ENCODE results near the gene ABCB11. TPM values are rescaled to one million over a fixed set of nuclear protein-coding genes. Genes with fewer than 3 reads are reported as not detected.

ABCB11 gene
- total RNA-seq, 1 donor from 2014 or later: not detected

DNA sequence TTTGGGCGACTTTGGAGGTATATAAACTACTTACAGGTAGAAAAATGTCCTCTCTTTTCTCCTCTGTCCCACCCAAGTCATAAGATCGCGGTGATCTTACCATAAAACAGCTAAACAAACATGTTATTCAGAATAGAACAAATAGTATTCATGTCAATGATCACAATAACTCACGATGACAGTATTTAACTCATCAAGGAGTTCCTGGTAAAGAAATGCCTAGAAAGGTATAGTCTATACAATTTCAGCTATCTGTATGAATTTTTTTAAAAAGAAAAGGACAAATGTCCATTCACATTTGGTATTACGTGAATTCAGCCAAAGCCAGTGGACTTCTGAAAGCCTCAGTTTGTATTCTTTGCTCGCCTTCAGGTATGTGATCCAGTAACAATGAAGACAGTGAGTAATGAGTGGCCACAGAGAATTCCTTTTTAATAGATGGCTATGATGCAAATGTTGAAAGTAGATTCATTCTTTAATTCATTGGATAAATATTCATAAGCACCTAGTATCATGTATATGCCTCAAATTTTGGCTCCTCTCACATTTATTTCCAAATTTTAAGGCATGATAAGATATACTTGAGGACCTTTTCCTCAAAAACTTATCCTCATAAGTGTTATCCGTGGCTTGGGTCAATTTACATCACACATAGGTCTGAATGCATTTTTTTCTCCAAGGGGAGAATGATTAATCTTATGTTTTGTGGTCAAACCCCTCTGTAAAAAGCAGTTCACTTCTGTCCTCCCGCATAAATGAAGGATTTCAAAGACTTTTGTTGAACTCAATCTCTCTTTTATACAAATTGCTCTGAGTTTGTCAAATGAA, 20.3 kb downstream of the ABCB11 start:
- H3K4me3 Mint-ChIP-seq: no peak overlapping the region
- no peaks in the 10 kb centered on the region for H3K27me3 Mint-ChIP-seq
- H3K36me3 Mint-ChIP-seq (ENCODE audit: low read depth): peaks cover 2% of the 10 kb centered on the region
- peaks cover 6% of the 10 kb centered on the region for H3K4me1 Mint-ChIP-seq
- no peak for DNase-seq
- intact Hi-C loops (cut with micrococcal nuclease): no loop called here
- H3K9me3 Mint-ChIP-seq: peaks cover 5% of the 10 kb centered on the region
- no peak overlapping the region for H3K27ac Mint-ChIP-seq

DNA sequence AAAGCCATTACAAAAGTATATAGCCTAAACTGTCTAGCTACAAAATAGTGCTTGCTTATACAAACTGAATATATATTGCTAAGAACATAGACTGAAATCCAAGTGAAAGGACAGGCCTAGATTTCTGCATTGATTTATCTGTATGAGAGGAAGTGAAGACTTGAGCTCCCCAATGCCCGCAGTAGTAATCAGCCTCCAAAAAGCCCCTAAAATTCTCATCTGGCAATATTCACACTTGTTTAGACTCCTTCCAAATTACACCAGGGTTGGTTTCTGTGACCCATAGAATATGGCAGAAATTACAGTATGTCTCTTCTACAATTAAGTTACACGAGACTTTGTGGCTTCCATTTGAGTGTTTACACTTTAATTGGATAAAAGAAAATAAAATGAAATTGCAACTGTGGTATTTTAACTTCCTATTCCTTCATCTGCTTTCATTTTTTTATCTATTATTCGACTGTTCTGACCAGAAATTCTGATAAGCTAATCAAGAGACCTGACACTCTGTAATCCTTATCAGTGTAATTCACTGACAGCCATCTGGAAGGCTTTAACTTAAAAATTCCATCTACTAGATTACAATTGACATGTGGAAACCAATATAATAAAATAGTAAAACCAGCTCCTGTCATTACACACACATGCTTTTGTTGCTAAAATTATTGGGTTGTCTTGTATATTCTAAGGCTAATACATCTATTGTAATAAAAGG, 21.1 kb downstream of the ABCB11 start:
- intact Hi-C loops (cut with micrococcal nuclease): no loop called here
- Mint-ChIP-seq H3K4me3 (no peak overlapping the region), H3K27me3 (no peaks in the 10 kb centered on the region), H3K36me3 (ENCODE audit: low read depth) (peaks cover 2% of the 10 kb centered on the region), H3K4me1 (peaks cover 6% of the 10 kb centered on the region), H3K9me3 (peaks cover 3% of the 10 kb centered on the region), H3K27ac (no peak overlapping the region)
- no peak for DNase-seq

DNA sequence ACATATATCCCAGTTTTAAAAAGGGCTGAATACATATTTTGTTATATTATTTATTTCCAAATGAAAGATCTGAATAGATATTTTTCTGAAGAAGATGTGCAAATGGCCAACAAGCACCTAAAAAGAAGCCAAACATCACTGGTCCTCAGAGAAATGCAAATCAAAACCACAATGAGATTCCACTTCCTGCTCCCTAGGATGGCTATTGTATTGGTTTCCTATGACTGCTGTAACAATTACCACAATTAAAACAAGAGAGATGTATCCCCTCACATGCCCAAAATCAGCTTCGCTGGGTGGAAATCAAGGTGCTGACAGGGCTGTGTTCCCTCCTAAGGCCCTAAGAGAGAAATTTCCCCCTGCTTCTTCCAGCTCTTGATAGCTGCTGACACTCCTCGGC, 23.2 kb downstream of the ABCB11 start:
- DNase-seq: no peak
- Mint-ChIP-seq H3K27ac (no peak overlapping the region), H3K4me1 (peaks cover 4% of the 10 kb centered on the region), H3K4me3 (no peak overlapping the region), H3K36me3 (ENCODE audit: low read depth) (peaks cover 2% of the 10 kb centered on the region), H3K27me3 (no peaks in the 10 kb centered on the region), H3K9me3 (peaks cover 9% of the 10 kb centered on the region)
- intact Hi-C loops (cut with micrococcal nuclease): no loop called here

DNA sequence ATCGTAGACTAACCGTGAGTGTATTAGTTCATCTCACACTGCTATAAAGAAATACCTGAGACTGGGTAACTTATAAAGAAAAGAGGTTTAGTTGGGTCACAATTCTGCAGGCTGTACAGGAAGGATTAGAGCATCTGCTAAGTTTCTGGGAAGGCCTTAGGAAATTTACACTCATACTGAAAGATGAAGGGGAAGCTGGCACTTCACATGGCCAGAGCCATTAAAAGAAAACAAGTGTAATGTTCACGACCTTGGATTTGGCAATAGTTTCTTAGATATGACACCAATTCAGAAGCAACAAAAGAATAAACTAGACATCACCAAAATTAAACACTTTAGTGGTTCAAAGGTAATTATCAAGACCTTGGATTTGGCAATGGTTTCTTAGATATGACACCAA, 23.8 kb downstream of the ABCB11 start:
- Mint-ChIP-seq H3K27ac (no peak overlapping the region), H3K27me3 (no peaks in the 10 kb centered on the region)
- intact Hi-C loops (cut with micrococcal nuclease): no loop called here

DNA sequence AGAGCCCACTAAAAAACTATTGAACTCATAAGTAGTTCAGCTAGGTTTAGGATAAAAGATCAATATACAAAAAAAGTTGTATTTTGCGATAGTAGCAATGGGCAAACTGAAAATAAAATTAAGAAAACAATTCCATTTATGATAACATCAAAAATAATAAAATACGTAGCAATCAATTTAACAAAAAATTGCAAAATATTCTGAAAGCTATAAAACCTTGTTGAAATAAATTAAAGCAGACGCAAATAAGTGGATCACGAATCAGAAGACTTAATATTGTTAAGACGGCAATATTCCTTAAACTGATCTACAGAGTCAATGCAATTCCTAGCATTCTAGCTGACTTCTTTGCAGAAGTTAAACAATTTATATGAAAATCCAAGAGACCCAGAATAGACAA, 24.5 kb downstream of the ABCB11 start:
- no peak overlapping the region for H3K27ac Mint-ChIP-seq
- H3K27me3 Mint-ChIP-seq: no peaks in the 10 kb centered on the region
- H3K4me1 Mint-ChIP-seq: peaks cover 4% of the 10 kb centered on the region
- intact Hi-C loops (cut with micrococcal nuclease): no loop called here
- H3K36me3 Mint-ChIP-seq (ENCODE audit: low read depth): peaks cover 2% of the 10 kb centered on the region
- DNase-seq: no peak
- H3K9me3 Mint-ChIP-seq: peaks cover 9% of the 10 kb centered on the region
- no peak overlapping the region for H3K4me3 Mint-ChIP-seq

More for the DNA sequence above, 23.8 kb downstream of the ABCB11 start:
- no peak overlapping the region for H3K4me3 Mint-ChIP-seq
- peaks cover 2% of the 10 kb centered on the region for H3K36me3 Mint-ChIP-seq (ENCODE audit: low read depth)
- DNase-seq: no peak
- peaks cover 9% of the 10 kb centered on the region for H3K9me3 Mint-ChIP-seq
- peaks cover 4% of the 10 kb centered on the region for H3K4me1 Mint-ChIP-seq

DNA sequence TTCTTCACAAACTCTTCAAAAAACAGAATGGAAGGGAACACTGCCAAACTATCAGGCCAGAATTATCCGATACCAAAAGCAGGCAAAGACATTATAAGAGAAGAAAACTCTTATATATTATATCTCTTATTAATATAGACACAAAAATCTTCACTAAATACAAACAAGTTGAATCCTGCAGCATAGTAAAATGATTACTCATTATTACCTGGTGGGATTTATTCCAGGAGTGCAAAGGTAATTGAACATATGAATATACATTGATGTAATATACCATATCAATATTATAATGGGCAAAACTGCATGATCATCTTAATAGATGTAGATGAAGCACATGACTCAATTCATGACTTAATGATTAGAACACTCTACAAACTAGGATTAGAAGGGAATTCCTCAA, 25.1 kb downstream of the ABCB11 start:
- Mint-ChIP-seq H3K36me3 (ENCODE audit: low read depth) (peaks cover 2% of the 10 kb centered on the region), H3K27me3 (no peaks in the 10 kb centered on the region), H3K9me3 (peaks cover 9% of the 10 kb centered on the region), H3K4me1 (peaks cover 4% of the 10 kb centered on the region), H3K4me3 (no peak overlapping the region), H3K27ac (no peak overlapping the region)
- DNase-seq: no peak
- intact Hi-C loops (cut with micrococcal nuclease): no loop called here

DNA sequence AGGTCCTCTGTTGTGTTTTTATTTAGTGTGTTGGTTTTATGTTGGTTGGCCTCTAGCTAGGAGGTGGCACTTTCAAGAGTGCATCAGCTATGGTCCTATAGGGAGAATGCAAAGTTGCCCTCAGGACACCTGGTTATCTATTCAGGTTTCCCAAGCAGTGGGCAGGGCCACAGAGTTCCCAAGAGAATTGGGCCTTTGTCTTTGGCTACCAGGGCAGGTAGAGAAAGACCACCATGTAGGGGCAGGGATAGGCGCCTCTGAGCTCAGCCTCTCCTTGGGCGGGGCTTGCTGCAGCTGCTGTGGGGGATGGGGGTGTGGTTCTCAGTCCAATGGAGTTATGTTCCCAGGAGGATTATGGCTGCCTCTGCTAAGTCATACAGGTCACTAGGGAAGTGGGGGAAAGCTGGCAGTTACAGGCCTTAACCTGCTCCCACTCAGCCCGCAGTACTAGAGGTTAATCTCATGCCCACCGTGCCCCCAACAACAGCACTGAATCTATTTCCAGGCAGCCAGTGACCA, 26.0 kb downstream of the ABCB11 start:
- H3K36me3 Mint-ChIP-seq (ENCODE audit: low read depth): peaks cover 2% of the 10 kb centered on the region
- no peak overlapping the region for H3K27ac Mint-ChIP-seq
- intact Hi-C loops (cut with micrococcal nuclease): no loop called here
- DNase-seq: no peak
- H3K4me1 Mint-ChIP-seq: peaks cover 4% of the 10 kb centered on the region
- no peaks in the 10 kb centered on the region for H3K27me3 Mint-ChIP-seq
- no peak overlapping the region for H3K4me3 Mint-ChIP-seq
- H3K9me3 Mint-ChIP-seq: peaks cover 9% of the 10 kb centered on the region

DNA sequence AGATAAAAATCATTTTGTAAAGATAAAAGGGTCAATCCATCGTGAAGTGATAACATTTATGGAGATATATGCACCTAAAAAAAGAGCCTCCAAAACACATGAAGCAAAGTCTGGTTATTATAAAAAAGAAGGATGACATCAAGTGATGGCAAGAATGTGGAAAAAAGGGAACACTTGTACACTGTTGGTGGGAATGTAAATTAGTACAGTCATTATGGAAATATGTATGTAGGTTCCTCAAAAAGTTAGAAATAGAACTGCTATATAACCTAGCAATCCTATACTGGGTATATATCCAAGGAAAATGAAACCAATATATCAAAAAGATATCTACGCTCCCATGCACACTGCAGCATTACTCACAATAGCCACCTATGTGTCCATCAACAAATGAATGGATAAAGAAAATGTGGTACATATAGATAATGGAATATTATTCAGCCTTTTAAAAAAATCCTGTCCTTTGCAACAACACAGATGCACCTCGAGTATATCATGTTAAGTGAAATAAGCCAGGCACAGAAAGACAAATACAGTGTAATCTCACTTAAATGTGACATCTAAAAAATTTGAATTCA, 28.9 kb downstream of the ABCB11 start:
- Mint-ChIP-seq H3K4me1 (no peaks in the 10 kb centered on the region), H3K27me3 (no peaks in the 10 kb centered on the region), H3K4me3 (no peak overlapping the region), H3K36me3 (ENCODE audit: low read depth) (no peaks in the 10 kb centered on the region), H3K27ac (no peak overlapping the region), H3K9me3 (peaks cover 9% of the 10 kb centered on the region)
- intact Hi-C loops (cut with micrococcal nuclease): no loop called here
- DNase-seq: no peak

DNA sequence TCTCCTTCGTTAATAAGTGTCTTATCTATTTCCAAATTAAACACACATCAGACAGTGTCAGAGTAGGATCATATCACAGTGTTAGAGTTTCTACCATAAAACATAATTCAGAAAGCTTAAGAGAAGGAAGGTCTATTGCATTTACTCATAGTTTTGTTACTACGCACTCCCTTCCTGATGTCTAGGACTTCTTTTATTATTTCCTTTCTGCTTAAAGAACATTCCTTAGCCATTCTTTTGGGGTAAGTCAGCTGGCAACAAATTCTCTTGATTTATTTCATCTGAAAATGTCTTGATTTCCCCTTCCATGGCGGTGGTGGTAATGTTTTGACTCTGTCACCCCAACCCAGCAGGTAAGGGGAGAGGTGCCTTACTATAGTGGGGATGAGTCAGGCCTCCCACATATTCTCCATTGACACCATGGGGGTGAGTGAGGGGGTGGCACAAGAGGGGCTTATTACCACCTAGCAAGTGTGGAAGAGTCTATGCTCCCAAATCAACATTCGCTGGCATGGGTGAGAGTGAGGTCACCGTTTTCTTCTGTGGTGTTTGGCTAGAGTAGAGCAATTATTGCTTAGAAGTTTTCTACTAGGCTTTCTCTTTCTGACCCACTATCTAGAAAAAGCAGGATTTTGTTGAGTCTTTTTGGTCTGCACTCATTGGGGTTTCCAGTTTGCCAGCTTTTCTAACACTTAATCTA, 29.9 kb downstream of the ABCB11 start:
- H3K4me1 Mint-ChIP-seq: no peaks in the 10 kb centered on the region
- H3K4me3 Mint-ChIP-seq: no peak overlapping the region
- no peak overlapping the region for H3K27ac Mint-ChIP-seq
- DNase-seq: no peak
- H3K36me3 Mint-ChIP-seq (ENCODE audit: low read depth): no peaks in the 10 kb centered on the region
- H3K9me3 Mint-ChIP-seq: peaks cover 9% of the 10 kb centered on the region
- intact Hi-C loops (cut with micrococcal nuclease): no loop called here
- peaks cover 3% of the 10 kb centered on the region for H3K27me3 Mint-ChIP-seq

DNA sequence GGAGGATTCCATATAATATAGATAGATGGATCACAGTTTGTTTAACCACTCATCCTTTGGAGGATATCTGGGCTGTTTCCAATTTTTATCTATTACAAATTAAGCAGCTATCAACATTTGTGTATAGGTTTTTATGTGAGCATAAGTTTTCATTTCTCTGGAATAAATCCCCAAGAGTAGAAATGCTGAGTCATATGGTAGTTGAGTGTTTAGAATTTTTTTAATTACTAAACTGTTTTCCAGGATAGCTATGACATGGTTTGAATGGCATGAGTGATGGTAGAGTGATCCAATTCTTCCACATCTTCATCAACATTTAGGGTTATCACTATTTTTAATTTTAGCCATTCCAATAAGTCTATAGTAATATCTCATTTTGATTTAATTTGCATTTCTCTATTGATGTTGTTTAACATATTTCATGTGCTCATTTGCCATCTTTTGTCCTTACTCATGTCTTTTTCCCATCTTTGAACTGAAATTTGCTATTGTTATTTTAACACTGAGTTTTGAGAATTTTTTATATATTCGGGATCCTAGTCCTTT, 31.4 kb downstream of the ABCB11 start:
- no peak for DNase-seq
- intact Hi-C loops (cut with micrococcal nuclease): no loop called here
- Mint-ChIP-seq H3K36me3 (ENCODE audit: low read depth) (no peaks in the 10 kb centered on the region), H3K27me3 (peaks cover 3% of the 10 kb centered on the region), H3K4me3 (no peak overlapping the region), H3K27ac (no peak overlapping the region), H3K4me1 (no peaks in the 10 kb centered on the region), H3K9me3 (peaks cover 8% of the 10 kb centered on the region)

DNA sequence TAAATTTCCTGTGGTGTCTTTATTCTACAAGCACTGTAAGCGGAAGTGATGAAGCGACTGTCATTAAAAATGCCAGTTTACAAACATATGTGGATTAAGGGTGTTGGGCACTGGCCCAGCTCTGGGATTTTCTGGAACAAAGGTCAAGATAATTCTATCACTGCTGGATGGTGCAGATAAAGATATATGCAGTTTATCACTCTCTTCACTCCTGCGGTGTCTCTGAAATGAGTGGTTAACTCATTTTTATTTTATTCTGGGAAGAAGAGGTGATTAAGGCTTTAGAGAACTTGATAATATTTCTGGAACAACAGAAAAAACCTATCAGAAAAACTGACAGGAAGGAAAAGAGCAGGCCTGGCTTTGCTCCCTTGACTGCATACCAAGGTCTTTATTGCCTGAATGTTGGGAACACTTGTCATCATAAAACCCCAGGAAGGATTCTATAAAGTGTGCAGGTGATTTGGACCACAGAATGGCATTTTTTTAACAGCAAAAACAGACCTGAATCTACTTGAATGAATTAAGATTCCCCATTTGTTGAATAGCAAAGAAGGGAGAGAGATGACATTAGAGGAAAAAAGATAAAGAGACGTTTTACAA, 32.4 kb downstream of the ABCB11 start:
- Mint-ChIP-seq H3K36me3 (ENCODE audit: low read depth) (no peaks in the 10 kb centered on the region), H3K9me3 (no peaks in the 10 kb centered on the region), H3K4me1 (no peaks in the 10 kb centered on the region), H3K27ac (no peak overlapping the region), H3K27me3 (peaks cover 3% of the 10 kb centered on the region), H3K4me3 (no peak overlapping the region)
- DNase-seq: peak; percentile 37
- intact Hi-C loops (cut with micrococcal nuclease): no loop called here

DNA sequence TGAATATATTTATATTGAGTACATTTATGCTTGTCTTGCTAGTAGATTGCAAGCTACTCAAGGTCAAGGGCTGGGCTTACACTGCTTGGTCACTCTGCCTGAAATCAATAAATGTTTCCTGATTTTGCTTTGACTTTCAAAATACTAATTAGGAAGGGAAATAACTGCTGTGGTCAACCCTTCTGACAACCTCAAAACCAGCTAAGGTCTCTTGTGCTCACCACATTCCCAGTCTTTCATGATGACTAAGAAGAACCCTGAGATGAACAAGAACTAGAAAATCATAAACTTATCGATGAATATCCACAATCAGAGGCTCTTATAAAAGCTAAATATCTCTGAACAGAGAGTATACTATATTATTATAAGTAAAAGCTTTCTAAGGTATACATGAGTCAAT, 33.3 kb downstream of the ABCB11 start:
- intact Hi-C loops (cut with micrococcal nuclease): no loop called here
- no peaks in the 10 kb centered on the region for H3K36me3 Mint-ChIP-seq (ENCODE audit: low read depth)
- H3K4me1 Mint-ChIP-seq: no peaks in the 10 kb centered on the region
- H3K27ac Mint-ChIP-seq: no peak overlapping the region
- no peak for DNase-seq
- no peaks in the 10 kb centered on the region for H3K9me3 Mint-ChIP-seq
- H3K4me3 Mint-ChIP-seq: no peak overlapping the region
- peaks cover 3% of the 10 kb centered on the region for H3K27me3 Mint-ChIP-seq

DNA sequence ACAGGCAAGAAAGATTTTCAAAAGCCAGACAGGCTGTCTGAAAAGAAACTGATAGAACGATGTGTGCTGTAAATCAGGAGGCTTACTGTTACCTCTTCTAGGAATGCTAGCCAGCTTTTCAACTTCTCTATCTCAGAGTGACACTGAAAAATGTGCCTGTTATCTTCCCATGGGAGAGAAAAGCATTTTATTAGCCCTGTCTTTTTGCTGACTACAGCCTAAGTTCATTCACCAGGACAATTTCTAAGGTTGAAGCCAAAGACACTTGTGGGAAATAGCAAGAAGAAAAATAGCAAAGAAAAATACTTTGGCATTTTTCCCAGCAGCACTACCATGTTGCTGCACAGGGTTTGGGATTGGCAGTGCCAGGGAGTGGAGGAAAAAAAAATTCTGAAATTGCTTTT, 34.0 kb downstream of the ABCB11 start:
- H3K4me3 Mint-ChIP-seq: no peak overlapping the region
- DNase-seq: no peak
- no peaks in the 10 kb centered on the region for H3K36me3 Mint-ChIP-seq (ENCODE audit: low read depth)
- intact Hi-C loops (cut with micrococcal nuclease): no loop called here
- no peaks in the 10 kb centered on the region for H3K4me1 Mint-ChIP-seq
- peaks cover 3% of the 10 kb centered on the region for H3K27me3 Mint-ChIP-seq
- H3K9me3 Mint-ChIP-seq: no peaks in the 10 kb centered on the region
- H3K27ac Mint-ChIP-seq: no peak overlapping the region
